Astrocyte (in vitro differentiated cells and primary cell): Measurements from ENCODE around the gene LIMK1. TPM values are rescaled to one million over a fixed set of nuclear protein-coding genes. Genes with fewer than 3 reads are reported as not detected.

Source experiments
- DNase-seq: peaks from one replicate; pipeline ENCODE4 v3.0.0-alpha.2; 2010; ENCODE audit warnings: low read depth
- FAIRE-seq: peaks from 2 replicates; lab custom pipeline; 2011; peaks lifted over from hg19 to GRCh38; lab: Jason Lieb, UNC
- H2AFZ ChIP-seq: 2 replicates; pipeline ENCODE4 v1.6.0; 2012; ENCODE audit warnings: low read depth, low read length, inconsistent platforms
- H3K27ac ChIP-seq: 2 replicates; pipeline ENCODE4 v1.5.1; 2011; ENCODE audit warnings: low read depth, low read length, inconsistent platforms
- H3K27me3 ChIP-seq: 2 replicates; pipeline ENCODE4 v1.6.0; 2011; ENCODE audit warnings: low read length, inconsistent platforms; ENCODE audit not compliant: insufficient read depth
- H3K36me3 ChIP-seq: 2 replicates; pipeline ENCODE4 v1.5.1; 2011; ENCODE audit warnings: low read length, inconsistent platforms; ENCODE audit not compliant: insufficient read depth
- H3K4me1 ChIP-seq: 2 replicates; pipeline ENCODE4 v1.5.1; 2011; ENCODE audit warnings: low read length, inconsistent platforms; ENCODE audit not compliant: insufficient read depth
- H3K4me2 ChIP-seq: 2 replicates; pipeline ENCODE4 v1.6.0; 2012; ENCODE audit warnings: low read length, inconsistent platforms
- H3K4me3 ChIP-seq: 2 replicates; pipeline ENCODE4 v1.5.1; 2011; ENCODE audit warnings: low read depth, mild to moderate bottlenecking, low read length, inconsistent platforms; ENCODE audit not compliant: insufficient read depth
- H3K79me2 ChIP-seq: 2 replicates; pipeline ENCODE4 v1.6.0; 2012; ENCODE audit warnings: mild to moderate bottlenecking, low read length, inconsistent platforms; ENCODE audit not compliant: insufficient read depth
- H3K9ac ChIP-seq: 2 replicates; pipeline ENCODE4 v1.6.0; 2012; ENCODE audit warnings: mild to moderate bottlenecking, low read length, inconsistent platforms
- H3K9me3 ChIP-seq: 2 replicates; pipeline ENCODE4 v1.5.1; 2012; ENCODE audit warnings: low read depth, mild to moderate bottlenecking, low read length, inconsistent platforms; ENCODE audit not compliant: insufficient read depth
- H4K20me1 ChIP-seq: 2 replicates; pipeline ENCODE4 v1.6.0; 2012; ENCODE audit warnings: low read length, inconsistent platforms; ENCODE audit not compliant: insufficient read depth
- H3K27ac Mint-ChIP-seq: one replicate; pipeline ENCODE4 v1.8.0; 2021; ENCODE audit warnings: mild to moderate bottlenecking, mixed read lengths; ENCODE audit not compliant: unreplicated experiment
- H3K27me3 Mint-ChIP-seq: one replicate; pipeline ENCODE4 v1.8.0; 2021; ENCODE audit warnings: low read depth, mixed read lengths; ENCODE audit not compliant: unreplicated experiment
- H3K36me3 Mint-ChIP-seq: one replicate; pipeline ENCODE4 v1.8.0; 2021; ENCODE audit warnings: low read depth, mixed read lengths; ENCODE audit not compliant: unreplicated experiment
- H3K4me1 Mint-ChIP-seq: one replicate; pipeline ENCODE4 v1.8.0; 2021; ENCODE audit warnings: low read depth, mixed read lengths; ENCODE audit not compliant: unreplicated experiment
- H3K4me3 Mint-ChIP-seq: one replicate; pipeline ENCODE4 v1.8.0; 2021; ENCODE audit warnings: mild to moderate bottlenecking, moderate library complexity, mixed read lengths; ENCODE audit not compliant: unreplicated experiment
- H3K9me3 Mint-ChIP-seq: one replicate; pipeline ENCODE4 v1.8.0; 2021; ENCODE audit warnings: mild to moderate bottlenecking, mixed read lengths; ENCODE audit not compliant: unreplicated experiment
- EZH2 ChIP-seq: IDR thresholded peaks from 2 replicates; pipeline ENCODE4 v1.6.1; 2012; ENCODE audit warnings: mild to moderate bottlenecking, low read length, inconsistent platforms; ENCODE audit not compliant: insufficient read depth
- total RNA-seq: library from RNA; stranded (reverse); gene quantifications from 2 replicates; pipeline ENCODE4 v1.2.1, GENCODE V29; 2021
- TF ChIP-seq, protein P1 (sequence below): IDR thresholded peaks from 2 replicates; pipeline ENCODE4 v1.5.1; 2011; ENCODE audit warnings: low read depth, mild to moderate bottlenecking, inconsistent platforms, low read length, moderate library complexity; ENCODE audit not compliant: insufficient read depth

LIMK1 gene
- total RNA-seq, 1 donor from 2014 or later: 67.8 TPM

DNA sequence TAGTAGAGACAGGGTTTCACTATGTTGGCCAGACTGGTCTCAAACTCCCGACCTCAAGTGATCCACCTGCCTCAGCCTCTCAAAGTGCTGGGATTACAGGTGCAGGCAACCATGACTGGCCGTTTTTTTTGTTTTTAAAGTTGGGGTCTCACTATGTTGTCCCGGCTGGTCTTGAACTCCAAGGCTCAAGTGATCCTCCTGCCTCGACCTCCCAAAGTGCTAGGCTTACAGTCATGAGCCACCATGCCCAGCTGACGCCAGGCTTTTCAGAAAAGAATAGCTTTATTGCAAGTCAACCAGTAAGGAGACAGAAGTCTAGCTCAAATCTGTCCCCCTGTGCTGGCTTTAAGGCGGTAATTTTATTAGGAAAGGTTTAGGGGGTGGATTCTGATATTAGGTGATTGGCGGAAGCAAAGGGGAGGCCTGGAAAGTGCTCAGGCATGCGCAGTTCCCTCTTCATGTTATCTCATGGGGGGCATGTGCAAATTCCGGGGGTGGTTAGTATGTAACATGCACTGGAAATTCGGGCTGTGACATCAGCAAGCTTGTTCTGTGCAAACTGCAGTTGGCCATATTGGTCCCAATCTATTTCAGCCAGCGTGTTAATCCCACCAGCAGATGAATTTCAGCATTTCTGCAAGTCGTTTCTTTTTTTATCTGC is 42.7 kb downstream of the LIMK1 start:
- H3K9me3 Mint-ChIP-seq: no peaks in the 10 kb centered on the region
- TF ChIP-seq EZH2: no peak
- TF ChIP-seq, protein P1, sequence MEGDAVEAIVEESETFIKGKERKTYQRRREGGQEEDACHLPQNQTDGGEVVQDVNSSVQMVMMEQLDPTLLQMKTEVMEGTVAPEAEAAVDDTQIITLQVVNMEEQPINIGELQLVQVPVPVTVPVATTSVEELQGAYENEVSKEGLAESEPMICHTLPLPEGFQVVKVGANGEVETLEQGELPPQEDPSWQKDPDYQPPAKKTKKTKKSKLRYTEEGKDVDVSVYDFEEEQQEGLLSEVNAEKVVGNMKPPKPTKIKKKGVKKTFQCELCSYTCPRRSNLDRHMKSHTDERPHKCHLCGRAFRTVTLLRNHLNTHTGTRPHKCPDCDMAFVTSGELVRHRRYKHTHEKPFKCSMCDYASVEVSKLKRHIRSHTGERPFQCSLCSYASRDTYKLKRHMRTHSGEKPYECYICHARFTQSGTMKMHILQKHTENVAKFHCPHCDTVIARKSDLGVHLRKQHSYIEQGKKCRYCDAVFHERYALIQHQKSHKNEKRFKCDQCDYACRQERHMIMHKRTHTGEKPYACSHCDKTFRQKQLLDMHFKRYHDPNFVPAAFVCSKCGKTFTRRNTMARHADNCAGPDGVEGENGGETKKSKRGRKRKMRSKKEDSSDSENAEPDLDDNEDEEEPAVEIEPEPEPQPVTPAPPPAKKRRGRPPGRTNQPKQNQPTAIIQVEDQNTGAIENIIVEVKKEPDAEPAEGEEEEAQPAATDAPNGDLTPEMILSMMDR: no peak
- H2AFZ ChIP-seq: no peak overlapping the region
- DNase-seq: no peak
- H3K9me3 ChIP-seq: no peaks in the 10 kb centered on the region
- H3K27me3 Mint-ChIP-seq: no peaks in the 10 kb centered on the region
- no peaks in the 10 kb centered on the region for H3K36me3 ChIP-seq
- H3K27ac ChIP-seq: no peak overlapping the region
- H3K79me2 ChIP-seq: no peaks in the 10 kb centered on the region
- no peak overlapping the region for H3K4me2 ChIP-seq
- no peaks in the 10 kb centered on the region for H3K27me3 ChIP-seq
- H3K4me1 Mint-ChIP-seq: no peaks in the 10 kb centered on the region
- no peak for FAIRE-seq
- no peak overlapping the region for H3K4me3 Mint-ChIP-seq
- H3K9ac ChIP-seq: no peak overlapping the region
- H3K36me3 Mint-ChIP-seq: peaks cover 4% of the 10 kb centered on the region
- no peak overlapping the region for H3K27ac Mint-ChIP-seq
- H3K4me1 ChIP-seq: no peaks in the 10 kb centered on the region
- H4K20me1 ChIP-seq: no peaks in the 10 kb centered on the region
- H3K4me3 ChIP-seq: no peak overlapping the region

DNA sequence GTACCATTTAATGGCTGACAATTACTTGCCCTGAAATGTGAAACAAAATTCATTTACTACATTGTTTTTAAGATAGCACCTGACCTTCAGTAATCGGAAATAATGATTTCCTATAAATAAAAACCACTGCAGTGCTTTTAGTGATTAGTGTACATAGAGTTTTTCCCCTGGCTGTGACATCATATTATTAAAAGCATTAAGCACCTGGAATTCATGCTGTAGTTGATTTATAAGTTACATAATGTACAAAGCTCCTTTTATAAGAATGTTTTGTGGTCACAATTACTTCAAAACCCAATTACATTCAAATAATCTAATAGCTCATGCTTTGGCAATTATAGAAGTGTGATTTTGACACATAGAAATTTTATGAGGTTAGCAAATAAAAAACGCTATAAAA is 46.3 kb downstream of the LIMK1 start:
- TF ChIP-seq, protein P1: no peak
- no peak for TF ChIP-seq EZH2
- Mint-ChIP-seq H3K4me3 (no peak overlapping the region), H3K4me1 (no peaks in the 10 kb centered on the region), H3K27ac (no peak overlapping the region), H3K9me3 (no peaks in the 10 kb centered on the region), H3K27me3 (no peaks in the 10 kb centered on the region), H3K36me3 (peaks cover 1% of the 10 kb centered on the region)
- no peak overlapping the region for H3K4me2 ChIP-seq
- no peak for FAIRE-seq
- H2AFZ ChIP-seq: no peak overlapping the region
- H3K4me3 ChIP-seq: no peak overlapping the region
- H3K4me1 ChIP-seq: no peaks in the 10 kb centered on the region
- H3K9ac ChIP-seq: no peak overlapping the region
- DNase-seq: no peak
- H3K9me3 ChIP-seq: no peaks in the 10 kb centered on the region
- no peaks in the 10 kb centered on the region for H3K36me3 ChIP-seq
- H3K79me2 ChIP-seq: no peaks in the 10 kb centered on the region
- H4K20me1 ChIP-seq: no peaks in the 10 kb centered on the region
- no peaks in the 10 kb centered on the region for H3K27me3 ChIP-seq
- H3K27ac ChIP-seq: no peak overlapping the region

DNA sequence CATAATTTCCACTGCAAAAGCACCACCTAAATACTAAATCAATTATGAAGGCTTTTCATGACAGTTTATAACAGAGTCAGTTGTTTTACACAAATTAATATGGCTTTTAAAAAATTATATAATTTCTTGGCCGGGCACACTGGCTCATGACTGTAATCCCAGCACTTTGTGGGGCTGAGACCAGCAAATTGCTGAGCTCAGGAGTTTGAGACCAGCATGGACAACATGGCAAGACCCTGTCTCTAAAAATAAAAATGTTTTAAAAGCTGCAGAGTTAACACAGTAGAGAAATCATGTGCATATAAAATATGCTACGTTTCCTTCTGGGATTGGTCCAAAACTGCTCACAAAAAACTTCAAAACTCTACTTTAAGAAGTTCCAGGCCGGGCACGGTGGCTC is 46.9 kb downstream of the LIMK1 start:
- Histone ChIP-seq H2AFZ (no peak overlapping the region), H3K9me3 (no peaks in the 10 kb centered on the region), H3K4me2 (no peak overlapping the region), H3K27ac (no peak overlapping the region), H4K20me1 (no peaks in the 10 kb centered on the region), H3K27me3 (no peaks in the 10 kb centered on the region), H3K4me3 (no peak overlapping the region), H3K79me2 (no peaks in the 10 kb centered on the region), H3K36me3 (no peaks in the 10 kb centered on the region), H3K4me1 (no peaks in the 10 kb centered on the region), H3K9ac (no peak overlapping the region)
- DNase-seq (no peak), FAIRE-seq (no peak)
- no peaks in the 10 kb centered on the region for H3K9me3 Mint-ChIP-seq
- H3K36me3 Mint-ChIP-seq: peaks cover 1% of the 10 kb centered on the region
- no peaks in the 10 kb centered on the region for H3K27me3 Mint-ChIP-seq
- no peaks in the 10 kb centered on the region for H3K4me1 Mint-ChIP-seq
- no peak overlapping the region for H3K4me3 Mint-ChIP-seq
- TF ChIP-seq, protein P1: no peak
- TF ChIP-seq EZH2: no peak
- H3K27ac Mint-ChIP-seq: no peak overlapping the region
